ENCODE results near the gene YWHAQ. TPM values are rescaled to one million over a fixed set of nuclear protein-coding genes. Genes with fewer than 3 reads are reported as not detected.

The YWHAQ gene
- total RNA-seq: 242 and 285 TPM in 2 replicates

- Histone ChIP-seq H2AFZ (ENCODE audit: low read length) (peak within 1 kb of the TSS; percentile 80), H3K4me2 (ENCODE audit: insufficient read depth, low read length) (peak within 1 kb of the TSS; percentile 94)
Measured at GRCh38 chr2:9630736-9631552, at the start of gene YWHAQ. Gene YWHAQ, minus strand, starts transcription at chr2:9630997. Its CDS starts 545 bp downstream, at chr2:9630452.

GRCh38 chr2:9680082-9680481, 49.3 kb upstream of the YWHAQ start:
- no peak overlapping the region for H3K27ac ChIP-seq (ENCODE audit: low read depth, low read length)
- H4K20me1 ChIP-seq (ENCODE audit: insufficient read depth, low read length): no peaks in the 10 kb centered on the region
- no peak overlapping the region for H3K4me2 ChIP-seq (ENCODE audit: insufficient read depth, low read length)
- no peaks in the 10 kb centered on the region for H3K79me2 ChIP-seq (ENCODE audit: insufficient read depth, low read length)
- DNase-seq (ENCODE audit: insufficient read length, low spot score, missing footprints): no peak
- H2AFZ ChIP-seq (ENCODE audit: low read length): no peak overlapping the region
- no peaks in the 10 kb centered on the region for H3K27me3 ChIP-seq (ENCODE audit: insufficient read depth, low read length)
- no peaks in the 10 kb centered on the region for H3K9me3 ChIP-seq (ENCODE audit: low read depth, low read length)
- H3K36me3 ChIP-seq (ENCODE audit: insufficient read depth, low read length): no peaks in the 10 kb centered on the region
- TF ChIP-seq CTCF (IDR thresholded peaks at IDR 0.05; ENCODE audit: extremely low read depth, low read depth, low read length): no peak
- H3K4me1 ChIP-seq (ENCODE audit: insufficient read depth, low read length): peaks cover 13% of the 10 kb centered on the region
- no peak overlapping the region for H3K4me3 ChIP-seq (ENCODE audit: insufficient read depth, low read length)

More at GRCh38 chr2:9630736-9631552, at the start of gene YWHAQ:
- Histone ChIP-seq H3K27ac (ENCODE audit: low read depth, low read length) (peak within 1 kb of the TSS; percentile 80), H3K36me3 (ENCODE audit: insufficient read depth, low read length) (peaks cover 20% of the 10 kb centered on the region), H3K4me3 (ENCODE audit: insufficient read depth, low read length) (peak within 1 kb of the TSS; percentile 88), H3K9me3 (ENCODE audit: low read depth, low read length) (no peaks in the 10 kb centered on the region), H3K27me3 (ENCODE audit: insufficient read depth, low read length) (no peaks in the 10 kb centered on the region), H3K79me2 (ENCODE audit: insufficient read depth, low read length) (peaks cover 45% of the 10 kb centered on the region), H3K4me1 (ENCODE audit: insufficient read depth, low read length) (peaks cover 34% of the 10 kb centered on the region), H4K20me1 (ENCODE audit: insufficient read depth, low read length) (peaks cover 25% of the 10 kb centered on the region)
- no peak for TF ChIP-seq CTCF (IDR thresholded peaks at IDR 0.05; ENCODE audit: extremely low read depth, low read depth, low read length)
- DNase-seq (ENCODE audit: insufficient read length, low spot score, missing footprints): peak; percentile 100

- H3K9me3 ChIP-seq (ENCODE audit: low read depth, low read length): no peaks in the 10 kb centered on the region
- H3K27ac ChIP-seq (ENCODE audit: low read depth, low read length): no peak overlapping the region
- H2AFZ ChIP-seq (ENCODE audit: low read length): no peak overlapping the region
- peaks cover 19% of the 10 kb centered on the region for H3K4me1 ChIP-seq (ENCODE audit: insufficient read depth, low read length)
- no peaks in the 10 kb centered on the region for H3K36me3 ChIP-seq (ENCODE audit: insufficient read depth, low read length)
- H3K27me3 ChIP-seq (ENCODE audit: insufficient read depth, low read length): no peaks in the 10 kb centered on the region
- no peak for DNase-seq (ENCODE audit: insufficient read length, low spot score, missing footprints)
- H4K20me1 ChIP-seq (ENCODE audit: insufficient read depth, low read length): no peaks in the 10 kb centered on the region
- H3K4me3 ChIP-seq (ENCODE audit: insufficient read depth, low read length): no peak overlapping the region
- no peak overlapping the region for H3K4me2 ChIP-seq (ENCODE audit: insufficient read depth, low read length)
- no peaks in the 10 kb centered on the region for H3K79me2 ChIP-seq (ENCODE audit: insufficient read depth, low read length)
- TF ChIP-seq CTCF (IDR thresholded peaks at IDR 0.05; ENCODE audit: extremely low read depth, low read depth, low read length): no peak
Measured at GRCh38 chr2:9679218-9679617, 48.4 kb upstream of the YWHAQ start.

GRCh38 chr2:9678544-9678943, 47.7 kb upstream of the YWHAQ start:
- Histone ChIP-seq H3K27me3 (ENCODE audit: insufficient read depth, low read length) (no peaks in the 10 kb centered on the region), H3K4me1 (ENCODE audit: insufficient read depth, low read length) (peaks cover 19% of the 10 kb centered on the region), H4K20me1 (ENCODE audit: insufficient read depth, low read length) (no peaks in the 10 kb centered on the region), H3K4me3 (ENCODE audit: insufficient read depth, low read length) (no peak overlapping the region), H3K36me3 (ENCODE audit: insufficient read depth, low read length) (no peaks in the 10 kb centered on the region), H3K9me3 (ENCODE audit: low read depth, low read length) (no peaks in the 10 kb centered on the region), H3K4me2 (ENCODE audit: insufficient read depth, low read length) (no peak overlapping the region), H3K27ac (ENCODE audit: low read depth, low read length) (no peak overlapping the region), H3K79me2 (ENCODE audit: insufficient read depth, low read length) (no peaks in the 10 kb centered on the region), H2AFZ (ENCODE audit: low read length) (peak overlapping the region; percentile 15)
- TF ChIP-seq CTCF (IDR thresholded peaks at IDR 0.05; ENCODE audit: extremely low read depth, low read depth, low read length): no peak
- DNase-seq (ENCODE audit: insufficient read length, low spot score, missing footprints): no peak

Data from osteoblast (primary cell).